ENCODE data around the gene ZEB2.

DNA sequence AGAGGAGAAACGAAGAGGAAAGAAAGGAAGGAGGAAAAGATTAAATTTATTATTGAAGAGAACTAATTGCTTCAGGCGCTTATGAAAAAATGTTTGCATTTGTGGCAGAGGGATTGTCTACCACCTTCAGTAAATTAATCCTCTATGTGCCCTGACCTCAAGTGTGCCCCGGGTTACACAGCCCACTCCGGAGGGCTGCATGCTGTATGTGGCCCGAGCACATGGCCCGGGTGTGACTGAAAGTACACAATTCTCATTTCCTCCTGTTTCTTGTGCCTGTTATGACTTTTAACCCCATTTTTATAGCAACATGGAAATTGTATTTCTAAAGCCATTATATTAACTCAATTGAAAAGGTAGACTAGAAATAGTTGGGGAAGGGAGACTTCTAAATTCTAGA is 38.8 kb downstream of the ZEB2 start:
- TF ChIP-seq, protein P1, sequence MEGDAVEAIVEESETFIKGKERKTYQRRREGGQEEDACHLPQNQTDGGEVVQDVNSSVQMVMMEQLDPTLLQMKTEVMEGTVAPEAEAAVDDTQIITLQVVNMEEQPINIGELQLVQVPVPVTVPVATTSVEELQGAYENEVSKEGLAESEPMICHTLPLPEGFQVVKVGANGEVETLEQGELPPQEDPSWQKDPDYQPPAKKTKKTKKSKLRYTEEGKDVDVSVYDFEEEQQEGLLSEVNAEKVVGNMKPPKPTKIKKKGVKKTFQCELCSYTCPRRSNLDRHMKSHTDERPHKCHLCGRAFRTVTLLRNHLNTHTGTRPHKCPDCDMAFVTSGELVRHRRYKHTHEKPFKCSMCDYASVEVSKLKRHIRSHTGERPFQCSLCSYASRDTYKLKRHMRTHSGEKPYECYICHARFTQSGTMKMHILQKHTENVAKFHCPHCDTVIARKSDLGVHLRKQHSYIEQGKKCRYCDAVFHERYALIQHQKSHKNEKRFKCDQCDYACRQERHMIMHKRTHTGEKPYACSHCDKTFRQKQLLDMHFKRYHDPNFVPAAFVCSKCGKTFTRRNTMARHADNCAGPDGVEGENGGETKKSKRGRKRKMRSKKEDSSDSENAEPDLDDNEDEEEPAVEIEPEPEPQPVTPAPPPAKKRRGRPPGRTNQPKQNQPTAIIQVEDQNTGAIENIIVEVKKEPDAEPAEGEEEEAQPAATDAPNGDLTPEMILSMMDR (IDR thresholded peaks at IDR 0.05): no peak
- no peak for TF ChIP-seq JUNB (IDR thresholded peaks at IDR 0.05)
